Activated T-cell treated with anti-CD3 and anti-CD28 coated beads for 24 hours (primary cell): Measurements from ENCODE around the gene PPP1CC.
"Not testable (repeated sequence)": the region's sequence is repeated elsewhere in the genome, so short reads cannot be mapped to it uniquely, and the experiment has no call there.

Experiments used
- DNase-seq: peaks from one replicate; pipeline ENCODE4 v3.0.0-alpha.2; 2020; ENCODE audit warnings: low read depth

Gene PPP1CC

GRCh38 chr12:110742718-110743570 lies at the start of gene PPP1CC:
Gene PPP1CC, minus strand, starts transcription at chr12:110742891. Its CDS starts 184 bp downstream, at chr12:110742707.
- DNase-seq: peak; percentile 91

DNA sequence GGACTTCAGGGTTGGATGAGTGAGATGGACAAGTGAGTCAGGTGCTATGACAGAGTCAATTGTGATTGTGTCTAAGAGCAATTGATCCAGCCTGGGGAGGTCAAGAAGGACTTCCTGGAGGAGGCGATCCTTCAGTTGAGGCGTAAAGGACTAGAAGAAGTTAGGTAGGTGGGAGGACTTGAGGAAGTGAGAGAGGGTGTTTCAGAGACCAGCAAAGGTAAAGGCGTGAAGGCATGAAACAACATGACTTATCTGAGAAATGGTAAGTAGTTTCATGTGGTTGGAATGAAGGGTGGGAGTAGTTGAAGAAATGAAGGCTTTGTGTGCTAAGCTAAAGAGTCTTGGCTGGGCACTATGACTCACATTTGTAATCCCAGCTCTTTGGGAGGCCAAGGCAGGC lies 48.9 kb upstream of the PPP1CC start:
- DNase-seq: no peak

- DNase-seq: no peak
Measured at GRCh38 chr12:110790301-110790700, 47.6 kb upstream of the PPP1CC start.

DNA sequence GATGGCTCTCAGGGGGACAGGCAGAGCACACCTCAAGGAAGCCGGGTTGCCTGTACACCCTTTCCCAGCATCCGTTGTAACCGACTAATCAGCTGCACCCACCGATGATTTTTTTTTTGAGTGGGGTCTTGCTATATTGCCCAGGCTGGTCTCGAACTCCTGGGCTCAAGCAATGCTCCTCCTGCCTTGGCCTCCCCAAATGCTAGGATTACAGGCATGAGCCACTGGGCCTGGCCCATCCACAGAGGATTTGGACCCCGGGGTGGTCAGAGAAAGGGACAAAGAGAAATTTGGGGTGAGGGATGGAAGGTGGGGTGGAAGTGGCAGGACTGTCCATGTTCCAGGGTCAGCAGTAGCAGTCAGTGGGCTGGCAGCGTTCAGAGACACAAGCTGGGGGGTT lies 43.3 kb upstream of the PPP1CC start:
- DNase-seq: no peak

GRCh38 chr12:110785240-110785639 lies 42.5 kb upstream of the PPP1CC start:
- DNase-seq: no peak

- no peak for DNase-seq
Measured at GRCh38 chr12:110782922-110783321, 40.2 kb upstream of the PPP1CC start.

DNA sequence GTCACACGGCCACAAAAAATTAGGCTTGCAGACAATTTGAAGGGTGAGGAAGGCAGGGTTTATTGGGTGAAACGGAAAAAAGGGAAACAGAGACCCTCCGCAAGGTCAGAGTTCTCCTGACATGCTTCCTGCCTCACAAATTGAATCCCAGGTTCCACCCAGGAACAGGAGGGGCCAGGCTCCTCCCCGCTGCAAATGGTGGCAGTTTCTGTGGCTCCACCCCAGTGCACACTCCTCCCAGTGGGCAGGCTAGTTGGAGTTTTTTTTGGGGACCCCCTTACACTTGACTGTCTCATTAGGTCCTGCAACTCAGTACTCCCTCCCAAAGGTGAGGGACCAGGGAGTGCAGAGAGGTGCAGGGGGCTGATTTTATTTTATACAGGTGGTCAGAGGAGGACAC lies 39.4 kb upstream of the PPP1CC start:
- DNase-seq: no peak

GRCh38 chr12:110780448-110780847 lies 37.8 kb upstream of the PPP1CC start:
- peak; percentile 45 for DNase-seq

GRCh38 chr12:110778833-110779577 lies 36.3 kb upstream of the PPP1CC start:
- DNase-seq: no peak

GRCh38 chr12:110776410-110776809 lies 33.7 kb upstream of the PPP1CC start:
- DNase-seq: peak; percentile 66

DNA sequence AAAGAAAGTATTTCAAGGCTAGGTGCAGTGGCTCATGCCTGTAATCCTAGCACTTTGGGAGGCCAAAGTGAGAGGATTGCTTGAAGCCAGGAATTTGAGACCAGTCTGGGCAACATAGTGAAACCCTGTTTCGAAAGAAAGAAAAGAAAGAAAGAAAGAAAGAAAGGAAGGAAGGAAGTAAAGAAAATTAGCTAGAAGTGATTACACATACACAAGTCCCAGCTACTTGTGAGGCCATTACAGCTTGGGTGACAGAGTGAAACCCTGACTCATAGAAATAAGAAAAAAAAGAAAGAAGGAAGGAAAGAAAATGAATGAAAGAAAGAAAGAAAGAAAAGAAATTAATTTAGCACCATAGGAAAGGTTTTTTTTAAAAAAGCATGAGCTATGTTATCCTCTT lies 33.3 kb upstream of the PPP1CC start:
- DNase-seq: no peak

DNA sequence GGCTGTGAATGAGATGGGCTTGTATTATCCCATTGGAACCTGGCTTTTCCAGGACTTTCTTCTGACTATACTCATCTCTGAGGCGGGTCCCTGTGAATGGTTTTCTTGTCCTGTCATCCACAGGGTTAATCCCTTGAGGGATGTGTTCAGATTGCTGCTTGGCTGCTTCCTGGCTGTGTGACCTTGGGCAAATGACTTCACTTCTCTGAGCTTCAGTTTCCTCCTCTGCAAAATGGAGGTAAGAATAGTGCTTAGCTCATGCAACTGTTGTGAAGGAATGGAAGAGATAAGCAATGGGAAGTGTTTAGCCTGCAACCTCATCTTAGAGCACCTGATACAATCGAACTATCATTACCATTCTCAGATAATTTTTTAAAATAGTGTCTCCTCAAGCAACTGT lies 32.1 kb upstream of the PPP1CC start:
- DNase-seq: no peak

DNA sequence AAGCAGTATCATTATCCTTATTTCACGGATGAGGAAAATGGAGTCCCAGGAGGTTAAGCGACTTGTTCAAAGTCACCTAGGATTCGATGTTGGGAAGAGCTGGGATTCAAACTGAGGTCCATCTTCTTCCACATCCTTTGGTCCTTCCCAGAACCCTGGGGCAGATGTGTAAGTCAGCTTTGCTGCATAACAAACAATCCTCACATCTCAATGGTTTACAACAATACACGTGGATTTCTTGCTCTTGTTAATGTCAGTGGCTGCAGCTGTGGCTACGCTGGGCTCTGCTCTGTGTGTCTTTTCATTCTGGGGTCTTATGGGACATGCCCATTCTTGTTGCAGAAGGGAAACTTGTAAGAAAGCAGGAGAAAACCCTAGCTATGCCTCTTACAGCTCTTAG lies 26.3 kb upstream of the PPP1CC start:
- DNase-seq: no peak

- no peak for DNase-seq
Measured at GRCh38 chr12:110767863-110768262, 25.2 kb upstream of the PPP1CC start.

- no peak for DNase-seq
Measured at GRCh38 chr12:110766311-110767154, 23.8 kb upstream of the PPP1CC start.

DNA sequence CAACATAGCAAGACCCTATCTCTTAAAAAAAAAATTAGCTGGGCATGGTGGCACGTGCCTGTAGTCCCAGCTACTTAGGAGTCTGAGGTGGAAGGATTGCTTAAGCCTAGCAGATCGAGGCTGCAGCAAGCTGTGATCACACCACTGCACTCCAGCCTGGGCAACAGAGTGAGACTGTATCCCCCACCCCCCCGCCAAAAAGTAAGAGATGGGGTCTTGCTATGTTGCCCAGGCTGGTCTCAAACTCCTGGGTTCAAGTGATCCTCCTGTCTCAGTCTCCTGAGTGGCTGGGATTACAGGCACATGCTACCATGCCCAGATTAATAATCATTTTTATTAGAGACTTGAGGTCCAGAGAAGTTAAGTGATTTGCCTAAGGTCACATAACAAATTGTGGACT lies 22.9 kb upstream of the PPP1CC start:
- not testable (repeated sequence) for DNase-seq

DNA sequence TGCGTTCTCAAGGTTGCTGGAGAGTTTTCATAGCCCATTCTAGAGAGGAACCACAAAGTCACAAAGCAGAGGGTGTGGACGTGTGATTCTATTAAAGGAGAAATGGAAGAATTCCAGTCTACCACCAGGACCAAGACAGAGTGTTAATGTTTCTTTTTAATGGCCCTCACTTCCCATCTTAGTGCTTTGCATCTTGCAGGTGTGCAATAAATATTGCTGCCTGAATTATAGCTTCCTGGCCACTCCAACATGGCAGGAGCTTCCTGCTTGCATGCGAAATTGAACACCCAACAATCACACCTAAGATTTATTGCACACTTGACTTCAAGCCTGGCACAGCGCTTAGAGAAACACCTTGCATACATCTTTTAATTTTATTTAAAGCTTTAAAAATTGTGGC lies 22.4 kb upstream of the PPP1CC start:
- no peak for DNase-seq

DNA sequence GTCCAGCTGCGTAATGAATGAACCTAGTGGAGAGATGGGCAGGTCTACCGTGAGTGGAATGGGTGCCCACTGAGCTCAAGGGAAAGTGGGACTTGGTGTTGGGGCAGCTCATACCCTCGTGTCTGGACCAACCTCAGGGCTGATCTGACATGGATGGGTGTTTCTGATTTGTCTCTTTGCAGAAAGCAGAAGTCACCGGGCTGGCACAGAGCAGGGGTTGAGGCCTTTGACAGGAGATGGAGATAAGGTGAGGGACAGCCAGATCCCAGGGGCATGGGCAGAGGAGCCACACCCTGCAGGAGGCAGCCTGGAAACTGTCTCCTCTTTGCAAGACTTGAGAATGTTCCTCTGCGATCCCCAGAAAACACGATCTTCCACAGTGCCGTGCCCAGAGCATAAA lies 20.9 kb upstream of the PPP1CC start:
- no peak for DNase-seq

GRCh38 chr12:110762891-110763290 lies 20.2 kb upstream of the PPP1CC start:
- no peak for DNase-seq

DNA sequence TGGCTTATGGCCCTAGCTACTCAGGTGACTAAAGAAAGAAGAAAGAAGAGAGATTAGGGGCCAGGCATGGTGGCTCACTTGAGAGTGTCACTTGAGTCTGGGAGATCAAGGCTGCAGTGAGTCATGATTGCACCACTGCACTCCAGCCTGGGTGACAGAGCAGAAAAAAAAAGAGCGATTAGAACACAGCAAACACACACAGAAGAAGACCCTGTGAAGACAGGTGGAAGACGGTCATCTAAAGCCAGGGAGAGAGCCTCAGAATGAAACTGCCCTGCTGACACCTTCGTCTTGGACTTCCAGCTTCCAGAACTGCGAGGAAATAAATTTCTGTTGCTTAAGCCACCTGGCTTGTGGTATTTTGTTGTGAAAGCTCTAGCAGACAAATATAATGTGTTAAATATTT lies 17.5 kb upstream of the PPP1CC start:
- DNase-seq: no peak

DNA sequence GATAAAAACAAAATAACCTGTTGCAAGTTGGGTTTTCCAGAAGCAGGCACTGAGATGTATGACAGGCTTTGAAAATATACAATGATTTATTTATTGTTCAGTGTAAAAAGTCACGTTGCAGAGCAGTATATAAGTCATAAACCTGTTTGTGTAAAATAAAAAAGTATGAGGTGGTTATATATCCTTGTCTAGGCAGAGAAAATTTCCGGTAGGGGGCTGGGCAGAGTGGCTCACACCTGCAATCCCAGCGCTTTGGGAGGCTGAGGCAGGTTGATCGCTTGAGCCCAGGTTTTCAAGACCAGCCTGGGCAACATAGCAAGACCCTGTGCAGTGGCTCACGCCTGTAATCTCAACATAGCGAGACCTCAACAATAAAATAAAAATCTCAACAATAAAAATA lies 16.2 kb upstream of the PPP1CC start:
- DNase-seq: no peak

- no peak for DNase-seq
Measured at GRCh38 chr12:110756611-110757010, 13.9 kb upstream of the PPP1CC start.
